Nucleus accumbens (tissue), 56 donors: ENCODE data around the gene SLC35B2.
A peak's percentile ranks its signal among the peaks of the same experiment; 100 is the strongest.

Experiments used
- DNase-seq, 56 donors: peaks; one replicate each; lab custom pipeline; 2025; lab: John Stamatoyannopoulos, UW

Gene SLC35B2

DNA sequence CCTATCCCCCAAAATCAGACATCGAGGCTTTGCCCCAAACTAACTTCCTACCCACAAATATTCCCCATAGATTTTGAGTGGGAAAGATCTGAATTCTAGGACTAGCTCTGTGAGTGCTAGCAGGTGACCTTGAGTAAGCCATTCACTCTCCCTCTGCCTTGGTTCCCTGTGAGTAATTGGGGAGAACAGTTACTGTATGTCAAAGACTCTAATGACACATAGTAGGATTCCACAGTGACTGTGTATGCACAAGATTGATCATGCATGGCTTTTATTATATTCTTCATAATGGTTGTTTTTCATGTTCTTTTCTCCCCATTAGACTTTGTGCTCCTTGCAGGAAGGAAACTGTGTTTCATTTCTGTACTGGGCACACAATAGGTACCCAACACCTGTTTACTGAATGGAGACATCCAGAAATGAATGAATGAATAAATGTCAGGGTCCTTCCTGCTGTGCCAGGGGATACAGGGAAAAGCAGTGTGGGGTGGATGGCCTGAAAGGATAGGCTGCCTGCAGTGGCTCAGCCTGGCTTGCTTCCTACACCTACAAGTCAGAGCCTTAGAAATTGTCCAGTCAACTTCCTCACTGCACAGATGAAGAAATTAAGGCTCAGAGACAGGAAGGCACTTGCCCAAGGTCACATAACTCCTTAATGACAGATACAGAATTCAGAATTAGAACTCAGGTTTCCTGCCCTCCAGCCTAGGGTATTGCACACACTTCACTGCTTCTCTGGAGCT, 12.0 kb upstream of the SLC35B2 start:
- DNase-seq, result no peak

- DNase-seq, result peak in 39 of 56 donors; percentile 8 to 80 (median 33)
These were observed 10.8 kb upstream of the SLC35B2 start for GRCh38 chr6:44268095-44268628.

- no peak for DNase-seq
These were observed 9.9 kb upstream of the SLC35B2 start for GRCh38 chr6:44267252-44267651.

DNA sequence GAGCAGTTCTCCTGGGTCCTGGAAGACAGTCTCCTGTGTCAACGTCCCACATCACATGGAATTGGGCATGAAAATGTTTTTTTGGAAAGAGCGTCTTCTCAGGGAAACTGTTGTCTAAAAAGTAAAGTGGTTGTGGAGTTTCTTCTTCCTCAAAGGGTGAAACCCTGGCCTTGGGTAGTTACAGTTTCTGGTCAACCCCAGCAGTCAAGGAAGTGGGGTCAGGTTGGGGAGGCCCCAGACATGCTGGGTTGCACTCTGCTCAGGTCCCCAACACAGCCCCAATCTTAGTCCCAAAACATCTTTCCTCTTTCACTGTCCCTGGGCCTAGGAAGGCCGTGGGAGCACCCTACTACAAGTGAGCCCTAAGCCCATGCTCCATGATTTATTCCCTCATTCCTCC, 9.0 kb upstream of the SLC35B2 start:
- no peak for DNase-seq

- DNase-seq, result no peak
These were observed 8.4 kb upstream of the SLC35B2 start for GRCh38 chr6:44265722-44266233.

GRCh38 chr6:44265007-44265721, 7.8 kb upstream of the SLC35B2 start, which contains the start of gene NFKBIE:
NFKBIE (minus strand) TSS chr6:44265551; CDS start chr6:44265346, 205 bp downstream.
- peak; percentile 41 to 96 (median 85) for DNase-seq

- DNase-seq, result peak in 4 of 56 donors; percentile 12 to 32 (median 24)
These were observed 7.1 kb upstream of the SLC35B2 start for GRCh38 chr6:44264154-44265006.

DNA sequence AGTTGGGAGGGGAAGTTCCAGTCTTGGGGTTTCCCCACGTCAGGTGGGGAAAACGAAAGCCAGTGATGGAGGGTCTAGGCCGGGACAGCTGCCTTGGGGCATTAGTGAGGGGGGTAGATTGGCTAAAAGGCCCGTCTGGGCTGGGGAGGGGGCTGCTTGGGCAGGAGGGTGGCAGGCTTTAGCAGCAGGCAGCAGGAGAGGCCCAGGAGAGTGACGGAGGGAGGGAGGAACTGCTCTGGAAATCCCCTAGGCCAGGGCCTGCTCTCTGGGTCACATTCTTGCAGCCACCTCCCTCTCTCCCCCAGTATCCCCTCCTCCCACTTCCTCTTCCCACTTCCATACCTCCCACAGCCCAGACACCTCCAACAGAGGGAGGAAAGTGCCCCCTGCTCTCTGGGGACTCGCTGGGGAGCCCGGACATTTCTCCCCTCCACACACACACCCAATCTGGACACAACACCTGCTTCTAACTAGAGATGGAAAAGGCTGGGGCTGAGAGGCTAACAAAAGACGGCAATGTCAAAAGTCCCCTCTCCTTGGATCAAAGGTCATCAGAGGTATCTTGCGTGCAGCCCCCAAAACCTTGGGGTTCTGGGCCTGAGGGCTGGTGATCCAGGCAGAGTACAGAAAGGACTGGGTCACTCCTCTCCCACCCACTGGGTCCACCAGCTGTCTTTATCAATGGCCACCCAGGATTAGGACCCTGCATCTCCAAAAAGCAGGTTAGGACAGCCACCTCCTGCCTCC, 6.2 kb upstream of the SLC35B2 start:
- peak in 1 of 56 donors; percentile 25 for DNase-seq

GRCh38 chr6:44262467-44263353, 5.4 kb upstream of the SLC35B2 start:
- DNase-seq, result no peak

DNA sequence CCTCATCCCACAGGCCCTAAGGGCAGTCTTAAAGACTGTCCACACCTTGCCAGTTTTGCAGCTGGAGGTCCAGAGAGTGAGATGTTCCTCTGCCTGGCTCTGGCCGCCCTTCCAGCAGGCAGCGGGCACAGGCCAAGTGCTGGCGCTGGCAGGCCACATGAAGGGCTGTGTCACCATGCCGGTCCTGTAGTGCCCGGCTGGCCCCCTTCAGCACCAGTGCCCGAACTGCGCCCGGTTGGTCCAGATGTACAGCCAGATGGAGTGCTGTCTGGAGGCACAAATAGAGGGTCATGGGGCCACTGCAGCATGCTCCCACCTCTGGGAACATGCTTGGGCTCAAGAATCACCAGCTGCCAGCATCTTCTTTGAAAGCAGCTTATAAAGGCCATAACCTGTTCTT, 4.3 kb upstream of the SLC35B2 start:
- no peak for DNase-seq

GRCh38 chr6:44260451-44261297, 3.3 kb upstream of the SLC35B2 start:
- no peak for DNase-seq

DNA sequence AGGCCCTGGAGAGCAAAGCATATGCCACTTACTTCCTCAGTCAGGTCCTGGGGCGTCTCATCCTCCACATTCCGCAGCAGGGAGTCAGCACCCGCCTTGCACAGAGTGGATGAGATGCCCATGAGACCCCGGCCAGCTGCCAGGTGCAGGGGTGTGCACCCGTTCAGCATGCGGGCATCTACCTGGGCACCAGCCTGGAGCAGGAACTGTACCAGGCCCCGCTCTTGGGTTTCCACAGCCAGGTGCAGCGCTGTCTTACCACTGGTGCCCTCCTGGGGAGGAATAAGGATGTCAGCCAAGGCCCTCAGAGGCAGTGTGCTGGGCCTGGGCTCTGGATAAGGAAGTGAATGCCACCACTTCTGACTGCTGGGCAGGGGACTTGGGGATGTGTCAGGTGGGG, 2.7 kb upstream of the SLC35B2 start:
- no peak for DNase-seq

DNA sequence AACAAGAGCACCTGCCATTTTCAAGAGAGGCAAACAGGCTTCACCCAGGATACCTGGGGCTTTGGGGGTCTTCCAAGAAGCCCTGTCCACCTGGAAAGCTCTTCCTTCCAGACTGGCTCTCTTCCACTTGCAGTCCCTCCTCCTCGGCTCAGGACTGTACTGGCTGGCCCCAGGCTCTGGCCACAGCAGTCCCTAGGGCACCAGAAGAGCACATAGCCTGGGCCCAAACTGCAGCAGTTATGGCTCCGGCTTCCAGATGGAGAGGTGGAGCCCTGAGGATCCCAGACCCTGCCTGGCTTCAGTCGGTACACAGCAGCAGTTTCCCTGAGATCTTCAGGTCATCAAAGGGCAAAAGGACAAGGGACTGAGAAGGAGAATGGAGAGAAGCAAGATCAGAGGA, 1.6 kb upstream of the SLC35B2 start:
- no peak for DNase-seq

- DNase-seq, result no peak
These were observed 1.1 kb upstream of the SLC35B2 start for GRCh38 chr6:44258325-44258863.

DNA sequence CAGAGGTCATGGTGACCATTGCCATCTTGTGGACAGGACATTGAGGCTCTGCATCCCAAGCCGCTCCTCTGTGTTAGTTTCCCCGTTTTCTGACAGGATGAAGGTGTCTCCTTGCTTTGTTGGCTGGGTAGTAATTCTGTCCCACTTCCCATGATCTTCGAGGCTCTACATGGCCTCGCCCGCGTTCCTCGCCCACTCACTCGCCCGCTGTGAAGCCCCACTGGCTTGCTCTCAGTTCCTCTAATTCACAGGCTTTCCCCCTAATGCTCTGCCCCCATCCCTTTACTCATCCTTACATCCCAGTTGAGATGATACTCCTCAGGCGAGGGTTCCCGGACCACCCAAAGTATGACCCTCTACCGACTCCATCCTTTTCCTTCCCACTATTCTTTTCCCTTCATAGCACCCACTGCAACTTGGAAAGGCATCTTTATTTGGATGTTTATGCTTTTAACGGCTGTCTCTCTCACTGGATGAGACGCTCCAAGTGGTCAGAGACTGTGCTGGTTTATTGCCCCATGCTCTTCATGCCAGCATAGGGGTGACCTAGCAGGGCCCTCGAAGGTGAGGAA, 511 bp upstream of the SLC35B2 start:
- peak in 2 of 56 donors; percentile 37 to 49 for DNase-seq

- DNase-seq, result peak in 1 of 56 donors; percentile 84
These were observed 628 bp downstream of the SLC35B2 start for GRCh38 chr6:44256775-44257024.
